ENCODE measurements around the gene SPOP. TPM values are rescaled to one million over a fixed set of nuclear protein-coding genes. Genes with fewer than 3 reads are reported as not detected.

Gene SPOP
- total RNA-seq, 4 donors from 2014 or later: 33.7 to 73.5 (median 50.4) TPM

- TF ChIP-seq, protein P1, sequence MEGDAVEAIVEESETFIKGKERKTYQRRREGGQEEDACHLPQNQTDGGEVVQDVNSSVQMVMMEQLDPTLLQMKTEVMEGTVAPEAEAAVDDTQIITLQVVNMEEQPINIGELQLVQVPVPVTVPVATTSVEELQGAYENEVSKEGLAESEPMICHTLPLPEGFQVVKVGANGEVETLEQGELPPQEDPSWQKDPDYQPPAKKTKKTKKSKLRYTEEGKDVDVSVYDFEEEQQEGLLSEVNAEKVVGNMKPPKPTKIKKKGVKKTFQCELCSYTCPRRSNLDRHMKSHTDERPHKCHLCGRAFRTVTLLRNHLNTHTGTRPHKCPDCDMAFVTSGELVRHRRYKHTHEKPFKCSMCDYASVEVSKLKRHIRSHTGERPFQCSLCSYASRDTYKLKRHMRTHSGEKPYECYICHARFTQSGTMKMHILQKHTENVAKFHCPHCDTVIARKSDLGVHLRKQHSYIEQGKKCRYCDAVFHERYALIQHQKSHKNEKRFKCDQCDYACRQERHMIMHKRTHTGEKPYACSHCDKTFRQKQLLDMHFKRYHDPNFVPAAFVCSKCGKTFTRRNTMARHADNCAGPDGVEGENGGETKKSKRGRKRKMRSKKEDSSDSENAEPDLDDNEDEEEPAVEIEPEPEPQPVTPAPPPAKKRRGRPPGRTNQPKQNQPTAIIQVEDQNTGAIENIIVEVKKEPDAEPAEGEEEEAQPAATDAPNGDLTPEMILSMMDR (IDR thresholded peaks at IDR 0.05): no peak
- ATAC-seq (ENCODE audit: low FRiP score) (no peak), DNase-seq (ENCODE audit: low spot score) (no peak)
Observed at GRCh38 chr17:49578952-49579500, 98.9 kb downstream of the SPOP start.

DNA sequence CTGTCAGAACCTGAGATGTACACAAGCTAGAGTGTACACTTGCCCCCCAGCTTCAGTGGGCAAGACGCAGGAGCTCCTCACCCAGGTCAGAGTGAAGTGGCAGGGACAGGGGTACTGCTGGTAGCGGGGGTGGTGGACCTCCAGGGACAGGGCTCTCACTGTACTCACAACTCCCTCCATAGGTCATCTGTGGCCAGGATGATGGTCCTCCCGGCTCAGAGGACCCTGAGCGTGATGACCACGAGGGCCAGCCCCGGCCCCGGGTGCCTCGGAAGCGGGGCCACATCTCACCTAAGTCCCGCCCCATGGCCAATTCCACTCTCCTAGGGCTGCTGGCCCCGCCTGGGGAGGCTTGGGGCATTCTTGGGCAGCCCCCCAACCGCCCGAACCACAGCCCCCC, 99.5 kb downstream of the SPOP start:
- DNase-seq (ENCODE audit: low spot score) (no peak), ATAC-seq (ENCODE audit: low FRiP score) (no peak)
- TF ChIP-seq, protein P1 (IDR thresholded peaks at IDR 0.05): no peak

- ATAC-seq (ENCODE audit: low FRiP score) (no peak), DNase-seq (ENCODE audit: low spot score) (no peak)
- TF ChIP-seq, protein P1 (IDR thresholded peaks at IDR 0.05): no peak
Observed at GRCh38 chr17:49577963-49578362, 99.9 kb downstream of the SPOP start.

- TF ChIP-seq, protein P1 (IDR thresholded peaks at IDR 0.05): no peak
- no peak for ATAC-seq (ENCODE audit: low FRiP score)
Observed at GRCh38 chr17:49577650-49577934, 100.3 kb downstream of the SPOP start.

GRCh38 chr17:49576917-49577649, 100.8 kb downstream of the SPOP start:
- no peak for ATAC-seq (ENCODE audit: low FRiP score)
- TF ChIP-seq, protein P1 (IDR thresholded peaks at IDR 0.05): no peak
- DNase-seq (ENCODE audit: low spot score): no peak

More at GRCh38 chr17:49577650-49577934, 100.3 kb downstream of the SPOP start:
- no peak for DNase-seq (ENCODE audit: low spot score)

DNA sequence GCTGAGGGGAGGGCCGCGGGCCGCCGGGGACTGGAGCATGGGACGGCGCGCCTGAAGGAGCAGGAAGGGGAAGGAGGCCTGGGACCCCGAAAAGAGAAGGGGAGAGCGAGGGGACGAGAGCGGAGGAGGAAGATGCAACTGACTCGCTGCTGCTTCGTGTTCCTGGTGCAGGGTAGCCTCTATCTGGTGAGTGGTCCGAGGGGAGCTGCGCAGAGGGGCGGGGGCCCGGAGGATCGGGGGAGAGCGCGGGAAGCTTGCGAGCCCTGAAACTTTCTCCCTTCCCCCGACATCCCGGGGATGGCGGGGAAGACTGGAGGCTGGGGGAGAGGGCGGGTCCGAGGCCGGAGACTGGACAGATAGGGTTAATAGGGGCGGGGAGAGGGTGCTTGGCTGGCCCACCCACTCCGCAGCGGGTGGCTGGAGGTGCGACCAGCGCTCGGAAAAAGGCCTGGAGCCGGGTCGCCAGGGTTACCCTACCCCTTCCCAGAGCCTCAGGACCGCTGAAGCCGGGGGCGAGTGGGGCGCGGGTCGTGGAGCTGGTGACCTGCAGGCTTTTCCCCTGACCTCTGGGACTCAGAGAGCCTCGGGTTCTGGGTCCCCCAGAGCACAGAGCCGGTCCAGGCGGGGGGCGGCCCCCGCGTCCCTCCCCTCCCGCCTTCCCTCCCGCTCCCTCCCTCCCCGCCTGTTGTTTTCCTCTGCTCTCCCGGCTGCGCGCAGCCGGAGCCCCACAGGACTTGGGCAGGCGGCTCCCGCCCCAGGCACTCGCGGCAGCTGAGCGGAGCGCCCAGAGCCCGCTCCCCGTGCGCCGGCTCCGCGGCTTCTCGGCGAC, 101.6 kb downstream of the SPOP start:
- ATAC-seq (ENCODE audit: low FRiP score) (peak; percentile 2), DNase-seq (ENCODE audit: low spot score) (no peak)
- TF ChIP-seq, protein P1 (IDR thresholded peaks at IDR 0.05): no peak

Data from omental fat pad (tissue), 4 donors.